Esophagus squamous epithelium (tissue), 5 donors: ENCODE data around the gene PSME3IP1. TPM values are rescaled to one million over a fixed set of nuclear protein-coding genes. Genes with fewer than 3 reads are reported as not detected.

Source experiments
- DNase-seq: peaks from one replicate; lab custom pipeline; 2025; lab: John Stamatoyannopoulos, UW
- H3K27ac ChIP-seq, 4 donors: fragments of 200-600 bp; sonication (generic); one replicate each; pipeline ENCODE4 v1.5.1; 2016 to 2019; ENCODE audit warnings: mild to moderate bottlenecking in 1 of 4
- H3K27me3 ChIP-seq, 4 donors: fragments of 200-600 bp; sonication (generic); 1 replicate in 3 of 4; 2 replicates in 1 of 4; pipeline versions ENCODE4 v1.5.1 to v1.6.0; 2017 to 2021; ENCODE audit warnings: antibody characterized with exemption in 1 of 4
- H3K36me3 ChIP-seq, 3 donors: fragments of 200-600 bp; sonication (generic); one replicate each; pipeline ENCODE4 v1.5.1; 2016 to 2019
- H3K4me1 ChIP-seq, 3 donors: fragments of 200-600 bp; sonication (generic); one replicate each; pipeline ENCODE4 v1.5.1; 2017 to 2019
- H3K4me3 ChIP-seq, 4 donors: fragments of 200-600 bp; sonication (generic); 1 replicate in 3 of 4; 2 replicates in 1 of 4; pipeline ENCODE4 v1.5.1; 2016 to 2019; ENCODE audit warnings: mild to moderate bottlenecking in 2 of 4, moderate library complexity in 1 of 4
- H3K9me3 ChIP-seq, 3 donors: fragments of 200-600 bp; sonication (generic); one replicate each; pipeline ENCODE4 v1.5.1; 2016 to 2019
- CTCF ChIP-seq, 6 experiments: fragments of 450-650 bp in 4 of 6; fragments of 200-600 bp in 2 of 6; sonication (generic) in 2 of 6; IDR thresholded peaks; one replicate each; pipeline ENCODE4 v1.5.1; 2016 to 2019; ENCODE audit warnings: antibody characterized with exemption in 6 of 6, mild to moderate bottlenecking in 4 of 6, moderate library complexity in 4 of 6
- POLR2A ChIP-seq, 4 donors: fragments of 450-650 bp; IDR thresholded peaks; one replicate each; pipeline ENCODE4 v1.6.1; 2017; ENCODE audit warnings: antibody characterized with exemption in 4 of 4, mild to moderate bottlenecking in 4 of 4, moderate library complexity in 3 of 4
- WGBS, 2 donors: methylation state at CpG; one replicate each; pipeline ENCODE4 v1.1.5; 2018; 5-methylcytosine and 5-hydroxymethylcytosine counted together
- intact Hi-C: fragments of 100-400 bp; cut with DNase I; formaldehyde crosslinking; loops from one replicate; pipeline ENCODE4 v1.15.0; 2022
- total RNA-seq, 4 donors: library from RNA; depleted of rRNA; stranded (reverse); fragments of >200 nt; gene quantifications; one replicate each; pipeline ENCODE4 v1.1.0, GENCODE V29; 2016
- donor health status: DM: yes; HTN: yes; CAD: no.

Gene PSME3IP1
- total RNA-seq, 4 donors from 2014 or later, result 40.7 to 65.6 (median 51.3) TPM

- peaks cover 7 to 100% (median 43%) of the 10 kb centered on the region in 3 donors for H3K36me3 ChIP-seq
- no peaks in the 10 kb centered on the region for H3K27me3 ChIP-seq
- 74 to 96% methylated on average over 4 to 5 of the region's 6 CpGs for WGBS, 2 donors
Observed at GRCh38 chr16:57224651-57225335, 39.0 kb upstream of the PSME3IP1 start.

GRCh38 chr16:57223057-57223456 lies 37.2 kb upstream of the PSME3IP1 start:
- Histone ChIP-seq H3K4me1 (no peaks in the 10 kb centered on the region), H3K27ac (no peak overlapping the region), H3K36me3 (peaks cover 7 to 98% (median 38%) of the 10 kb centered on the region in 3 donors), H3K9me3 (peaks cover 0 to 4% (median 0%) of the 10 kb centered on the region in 3 donors), H3K27me3 (no peaks in the 10 kb centered on the region), H3K4me3 (no peak overlapping the region)
- DNase-seq, result no peak
- intact Hi-C loops, result no loop called here
- TF ChIP-seq POLR2A (IDR thresholded peaks at IDR 0.05) (no peak), CTCF (IDR thresholded peaks at IDR 0.05) (no peak)
- 92 to 96% methylated on average over 1 of the region's 1 CpG for WGBS, 2 donors

More at GRCh38 chr16:57224651-57225335, 39.0 kb upstream of the PSME3IP1 start:
- intact Hi-C loops, result no loop called here
- TF ChIP-seq CTCF (IDR thresholded peaks at IDR 0.05) (no peak), POLR2A (IDR thresholded peaks at IDR 0.05) (no peak)
- no peak for DNase-seq
- H3K4me3 ChIP-seq, result no peak overlapping the region
- H3K4me1 ChIP-seq, result no peaks in the 10 kb centered on the region
- H3K9me3 ChIP-seq, result no peaks in the 10 kb centered on the region
- H3K27ac ChIP-seq, result no peak overlapping the region

DNA sequence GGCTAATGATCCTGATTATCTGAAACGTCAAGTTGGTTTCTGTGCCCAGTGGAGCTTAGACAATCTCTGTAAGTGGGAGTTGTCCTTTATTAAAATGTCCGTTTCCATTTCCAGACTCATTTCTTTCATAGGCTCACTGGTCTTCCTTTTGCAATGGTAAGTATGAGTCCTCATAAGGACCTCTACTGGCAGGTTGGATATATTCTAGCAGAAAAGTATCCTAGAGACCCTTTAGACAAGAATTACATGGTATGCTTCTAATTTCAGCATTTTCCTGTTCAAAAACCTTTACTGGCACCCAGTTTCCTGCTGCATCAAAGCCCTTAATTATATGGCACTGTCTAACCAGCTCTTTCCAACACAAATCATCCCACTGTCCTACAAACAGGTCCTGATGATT lies 31.1 kb upstream of the PSME3IP1 start:
- peaks cover 0 to 23% (median 0%) of the 10 kb centered on the region in 3 donors for H3K9me3 ChIP-seq
- 93 to 97% methylated on average over 2 of the region's 2 CpGs for WGBS, 2 donors
- no peak overlapping the region for H3K4me3 ChIP-seq
- TF ChIP-seq CTCF (IDR thresholded peaks at IDR 0.05) (no peak), POLR2A (IDR thresholded peaks at IDR 0.05) (no peak)
- DNase-seq, result no peak
- no peak overlapping the region for H3K27ac ChIP-seq
- no peaks in the 10 kb centered on the region for H3K27me3 ChIP-seq
- intact Hi-C loops, result no loop called here
- H3K4me1 ChIP-seq, result peaks cover 4 to 19% (median 8%) of the 10 kb centered on the region in 3 donors
- H3K36me3 ChIP-seq, result peaks cover 10 to 97% (median 54%) of the 10 kb centered on the region in 3 donors

DNA sequence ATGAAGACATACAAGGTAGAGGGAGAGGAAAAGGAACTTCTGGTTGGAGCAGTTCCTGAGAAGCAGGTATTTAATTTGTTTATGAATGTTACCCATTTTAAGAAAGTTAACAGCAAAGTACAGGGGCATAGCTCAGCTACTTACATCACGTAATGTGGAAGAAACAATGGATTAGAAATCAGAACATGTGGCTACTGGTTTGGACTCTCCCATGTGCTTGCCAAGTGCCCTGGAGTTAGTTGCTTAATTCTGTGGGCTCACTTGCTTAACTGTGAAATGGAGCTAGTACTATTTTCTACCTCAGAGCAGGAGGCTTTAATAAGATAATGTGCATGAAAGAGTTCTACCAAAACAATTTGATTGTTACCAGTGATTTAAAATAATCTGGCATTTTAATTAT lies 27.6 kb upstream of the PSME3IP1 start:
- DNase-seq, result no peak
- 44 to 70% methylated on average over 1 of the region's 1 CpG for WGBS, 2 donors
- H3K27ac ChIP-seq, result peak overlapping the region in 2 of 4 donors; percentile 49 to 65
- intact Hi-C loops, result no loop called here
- no peak overlapping the region for H3K4me3 ChIP-seq
- H3K36me3 ChIP-seq, result peaks cover 10 to 99% (median 67%) of the 10 kb centered on the region in 3 donors
- TF ChIP-seq POLR2A (IDR thresholded peaks at IDR 0.05), result no peak
- no peaks in the 10 kb centered on the region for H3K27me3 ChIP-seq
- peaks cover 4 to 19% (median 8%) of the 10 kb centered on the region in 3 donors for H3K4me1 ChIP-seq
- H3K9me3 ChIP-seq, result peaks cover 0 to 23% (median 0%) of the 10 kb centered on the region in 3 donors

DNA sequence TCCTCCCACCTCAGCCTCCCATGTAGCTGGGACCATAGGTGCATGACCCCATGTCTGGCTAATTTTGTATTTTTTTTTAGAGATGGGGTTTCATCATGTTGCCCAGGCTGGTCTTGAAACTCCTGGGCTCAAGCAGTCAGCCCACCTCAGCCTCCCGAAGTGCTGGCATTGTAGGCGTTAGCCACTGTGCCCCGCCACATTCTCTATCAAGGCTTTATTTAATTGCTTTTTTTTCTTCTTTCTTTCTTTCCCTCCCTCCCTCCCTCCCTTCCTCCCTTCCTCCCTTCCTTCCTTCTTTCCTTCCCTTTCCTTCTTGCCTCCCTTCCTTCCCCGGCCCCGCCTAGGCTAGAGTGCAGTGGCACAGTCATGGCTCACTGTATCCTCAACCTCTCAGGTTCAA lies 23.9 kb upstream of the PSME3IP1 start:
- no peaks in the 10 kb centered on the region for H3K9me3 ChIP-seq
- H3K36me3 ChIP-seq, result peaks cover 8 to 99% (median 53%) of the 10 kb centered on the region in 3 donors
- no peak overlapping the region for H3K27ac ChIP-seq
- intact Hi-C loops, result no loop called here
- no peak overlapping the region for H3K4me3 ChIP-seq
- H3K27me3 ChIP-seq, result no peaks in the 10 kb centered on the region
- WGBS, 2 donors, result 100% methylated on average over 4 to 5 of the region's 5 CpGs
- TF ChIP-seq POLR2A (IDR thresholded peaks at IDR 0.05), result no peak
- TF ChIP-seq CTCF (IDR thresholded peaks at IDR 0.05), result no peak
- H3K4me1 ChIP-seq, result peaks cover 4 to 19% (median 8%) of the 10 kb centered on the region in 3 donors
- DNase-seq, result no peak
